Gastrocnemius medialis (tissue), 4 donors: Measurements from ENCODE around the gene MMD2. TPM values are rescaled to one million over a fixed set of nuclear protein-coding genes. Genes with fewer than 3 reads are reported as not detected.

Experiments used
- ATAC-seq, 2 donors: fragments of 150-250 bp; one replicate each; pipeline ENCODE4 v1.9.1; 2016
- DNase-seq, 2 donors: peaks; one replicate each; pipeline ENCODE4 v3.0.0-alpha.2; 2019
- H3K27ac ChIP-seq, 4 donors: fragments of 200-600 bp; sonication (generic); 1 replicate in 1 of 4; 2 replicates in 3 of 4; pipeline ENCODE4 v1.5.1; 2016 to 2018; ENCODE audit warnings: mild to moderate bottlenecking in 2 of 4, moderate library complexity in 1 of 4
- H3K27me3 ChIP-seq, 3 donors: fragments of 200-600 bp; sonication (generic) in 2 of 3; 1 replicate in 1 of 3; 2 replicates in 2 of 3; pipeline versions ENCODE4 v1.5.1 to v1.6.0; 2016 to 2019; ENCODE audit warnings: mild to moderate bottlenecking in 1 of 3, moderate library complexity in 1 of 3
- H3K36me3 ChIP-seq, 2 donors: fragments of 200-600 bp; sonication (generic) in 1 of 2; one replicate each; pipeline ENCODE4 v1.5.1; 2017 to 2018
- H3K4me1 ChIP-seq, 2 donors: fragments of 200-600 bp; sonication (generic) in 1 of 2; one replicate each; pipeline ENCODE4 v1.5.1; 2016 to 2017; ENCODE audit warnings: mild to moderate bottlenecking in 2 of 2
- H3K4me3 ChIP-seq, 4 donors: fragments of 200-600 bp; sonication (generic) in 3 of 4; 1 replicate in 1 of 4; 2 replicates in 3 of 4; pipeline ENCODE4 v1.5.1; 2016 to 2019; ENCODE audit warnings: mild to moderate bottlenecking in 2 of 4
- H3K9me3 ChIP-seq, 3 donors: fragments of 200-600 bp; sonication (generic) in 2 of 3; 1 replicate in 1 of 3; 2 replicates in 2 of 3; pipeline ENCODE4 v1.5.1; 2016 to 2019
- POLR2A ChIP-seq, 2 donors: fragments of 450-650 bp; IDR thresholded peaks; one replicate each; pipeline ENCODE4 v1.6.1; 2017; ENCODE audit warnings: antibody characterized with exemption in 2 of 2, mild to moderate bottlenecking in 2 of 2, moderate library complexity in 2 of 2
- in situ Hi-C, 4 donors: fragments of 200-750 bp; cut with MboI; loops; one replicate each; pipeline versions ENCODE4 v1.15.0 to v1.8.0; 2017; ENCODE audit warnings: low sequenced_read_pairs in 4 of 4
- intact Hi-C: fragments of 100-400 bp; cut with DNase I; formaldehyde crosslinking; loops from one replicate; pipeline ENCODE4 v1.15.1; 2023; ENCODE audit warnings: low total_unique reads
- total RNA-seq, 4 donors: library from RNA; depleted of rRNA; stranded (reverse); fragments of >200 nt; gene quantifications; one replicate each; pipeline versions ENCODE4 v1.1.0 to v1.2.3, GENCODE V29; 2016
- TF ChIP-seq, protein P1 (sequence below), 5 experiments: fragments of 450-650 bp in 3 of 5; fragments of 200-600 bp in 2 of 5; sonication (generic) in 2 of 5; IDR thresholded peaks in 4 of 5; conservative IDR thresholded peaks in 1 of 5; 1 replicate in 4 of 5; 2 replicates in 1 of 5; pipeline ENCODE4 v1.5.1; 2016 to 2019; ENCODE audit warnings: antibody characterized with exemption in 5 of 5, mild to moderate bottlenecking in 3 of 5, moderate library complexity in 3 of 5

The MMD2 gene
- total RNA-seq, 4 donors from 2014 or later = not detected

DNA sequence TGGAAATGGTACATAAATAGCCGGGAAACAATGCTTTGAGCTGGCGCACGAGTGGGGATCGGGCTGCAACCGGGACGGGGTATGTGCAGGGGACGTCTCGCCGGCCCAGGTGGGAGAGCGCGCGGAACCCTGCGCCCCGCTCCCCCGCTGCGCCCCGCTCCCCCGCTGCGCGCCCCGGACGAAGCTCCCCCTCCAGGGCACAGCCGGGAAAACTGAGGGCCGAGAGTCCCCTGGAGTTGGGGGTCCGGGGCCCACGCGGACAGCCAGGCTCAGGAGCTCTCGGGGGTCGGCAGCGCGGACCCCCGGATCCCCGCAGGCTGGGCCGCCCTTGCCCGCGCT lies 76.0 kb downstream of the MMD2 start:
- no peak for ATAC-seq

DNA sequence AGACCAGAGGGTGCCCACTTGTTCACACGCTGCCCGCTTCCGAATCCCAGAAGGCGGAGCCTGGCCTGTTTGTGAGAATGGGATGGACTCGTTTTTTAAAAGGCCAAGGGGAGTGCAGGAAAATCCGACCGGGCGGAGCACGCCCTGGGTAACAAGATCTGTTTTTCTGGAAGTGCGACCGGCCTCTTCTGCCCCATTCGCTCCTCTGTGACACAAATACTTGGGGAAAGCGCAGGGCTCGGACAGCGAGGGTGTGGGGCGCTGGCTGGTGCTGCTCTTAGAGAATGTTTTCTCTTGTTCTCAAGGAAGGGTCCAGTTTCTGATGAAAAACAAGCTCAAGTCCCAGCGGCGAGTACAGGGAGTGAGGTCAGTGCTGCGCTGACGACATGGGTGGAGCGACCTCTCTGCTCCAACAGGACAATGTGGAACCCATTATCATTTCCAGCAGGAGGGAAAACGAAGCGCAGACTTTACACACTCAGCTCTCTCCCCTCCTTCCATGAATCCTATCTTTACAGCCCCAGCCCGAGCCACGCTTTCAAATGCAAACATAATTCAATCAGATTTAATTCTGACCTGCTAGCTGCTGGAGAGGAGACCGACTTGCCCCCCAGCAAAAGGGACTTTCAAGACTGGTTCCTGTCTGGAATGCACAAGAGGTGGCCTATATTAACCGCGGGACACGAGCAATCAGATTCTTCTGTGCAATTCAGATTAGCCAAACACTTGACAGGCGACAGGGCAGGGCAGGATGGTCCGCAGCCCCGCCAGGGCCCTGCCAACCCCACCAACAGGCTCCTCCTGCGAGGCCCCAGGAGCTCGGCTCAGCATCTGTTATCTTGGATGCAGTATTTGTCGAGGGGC lies 76.6 kb downstream of the MMD2 start:
- Histone ChIP-seq H3K4me1 (peaks cover 0 to 4% of the 10 kb centered on the region in 2 donors), H3K4me3 (peak overlapping the region; percentile 51 to 66 (median 53)), H3K9me3 (no peaks in the 10 kb centered on the region), H3K27me3 (peaks cover 0 to 10% (median 4%) of the 10 kb centered on the region in 3 donors), H3K27ac (peak overlapping the region; percentile 69 to 80 (median 74)), H3K36me3 (no peaks in the 10 kb centered on the region)
- DNase-seq (peak; percentile 59), ATAC-seq (peak; percentile 56 to 73)
- intact Hi-C loops = loop anchor here (2.0 to 5.0 kb wide), 2 partner anchors 34 to 240 kb away; no protein-coding TSS in a partner anchor
- TF ChIP-seq, protein P1, sequence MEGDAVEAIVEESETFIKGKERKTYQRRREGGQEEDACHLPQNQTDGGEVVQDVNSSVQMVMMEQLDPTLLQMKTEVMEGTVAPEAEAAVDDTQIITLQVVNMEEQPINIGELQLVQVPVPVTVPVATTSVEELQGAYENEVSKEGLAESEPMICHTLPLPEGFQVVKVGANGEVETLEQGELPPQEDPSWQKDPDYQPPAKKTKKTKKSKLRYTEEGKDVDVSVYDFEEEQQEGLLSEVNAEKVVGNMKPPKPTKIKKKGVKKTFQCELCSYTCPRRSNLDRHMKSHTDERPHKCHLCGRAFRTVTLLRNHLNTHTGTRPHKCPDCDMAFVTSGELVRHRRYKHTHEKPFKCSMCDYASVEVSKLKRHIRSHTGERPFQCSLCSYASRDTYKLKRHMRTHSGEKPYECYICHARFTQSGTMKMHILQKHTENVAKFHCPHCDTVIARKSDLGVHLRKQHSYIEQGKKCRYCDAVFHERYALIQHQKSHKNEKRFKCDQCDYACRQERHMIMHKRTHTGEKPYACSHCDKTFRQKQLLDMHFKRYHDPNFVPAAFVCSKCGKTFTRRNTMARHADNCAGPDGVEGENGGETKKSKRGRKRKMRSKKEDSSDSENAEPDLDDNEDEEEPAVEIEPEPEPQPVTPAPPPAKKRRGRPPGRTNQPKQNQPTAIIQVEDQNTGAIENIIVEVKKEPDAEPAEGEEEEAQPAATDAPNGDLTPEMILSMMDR (IDR thresholded peaks at IDR 0.05 in 4 of 5, conservative IDR thresholded peaks at IDR 0.05 in 1 of 5) = no peak
- peak in 1 of 2 donors; percentile 66 for TF ChIP-seq POLR2A (IDR thresholded peaks at IDR 0.05)
- in situ Hi-C loops = loop anchor here in 1 of 4 donors (10.0 kb wide), 1 partner anchor 88 kb away; no protein-coding TSS in a partner anchor

More for the DNA sequence above, 76.0 kb downstream of the MMD2 start:
- Histone ChIP-seq H3K4me1 (peaks cover 0 to 4% of the 10 kb centered on the region in 2 donors), H3K9me3 (no peaks in the 10 kb centered on the region), H3K36me3 (no peaks in the 10 kb centered on the region), H3K27me3 (peaks cover 0 to 10% (median 4%) of the 10 kb centered on the region in 3 donors), H3K27ac (peak overlapping the region; percentile 69 to 80 (median 74)), H3K4me3 (peak overlapping the region; percentile 51 to 66 (median 53))
- TF ChIP-seq POLR2A (IDR thresholded peaks at IDR 0.05) = no peak
- TF ChIP-seq, protein P1 (IDR thresholded peaks at IDR 0.05 in 4 of 5, conservative IDR thresholded peaks at IDR 0.05 in 1 of 5) = no peak
- no peak for DNase-seq
- in situ Hi-C loops (loop anchor here in 1 of 4 donors (10.0 kb wide), 1 partner anchor 88 kb away; no protein-coding TSS in a partner anchor), intact Hi-C loops (loop anchor here (2.0 to 5.0 kb wide), 2 partner anchors 34 to 241 kb away; no protein-coding TSS in a partner anchor)

- peak overlapping the region in 3 of 4 donors; percentile 41 to 50 (median 46) for H3K27ac ChIP-seq
- ATAC-seq (no peak), DNase-seq (no peak)
- H3K9me3 ChIP-seq = no peaks in the 10 kb centered on the region
- TF ChIP-seq, protein P1 (IDR thresholded peaks at IDR 0.05 in 4 of 5, conservative IDR thresholded peaks at IDR 0.05 in 1 of 5) = no peak
- TF ChIP-seq POLR2A (IDR thresholded peaks at IDR 0.05) = no peak
- intact Hi-C loops (loop anchor here (5.0 kb wide), 1 partner anchor 238 kb away; no protein-coding TSS in a partner anchor), in situ Hi-C loops (loop anchor here in 1 of 4 donors (10.0 kb wide), 1 partner anchor 85 kb away; no protein-coding TSS in a partner anchor)
- H3K27me3 ChIP-seq = peaks cover 0 to 10% (median 4%) of the 10 kb centered on the region in 3 donors
- H3K4me3 ChIP-seq = peak overlapping the region in 2 of 4 donors; percentile 17 to 24
- H3K36me3 ChIP-seq = peaks cover 0 to 4% of the 10 kb centered on the region in 2 donors
- peaks cover 0 to 4% of the 10 kb centered on the region in 2 donors for H3K4me1 ChIP-seq
These were observed 78.8 kb downstream of the MMD2 start for GRCh38 chr7:4880218-4880617.

DNA sequence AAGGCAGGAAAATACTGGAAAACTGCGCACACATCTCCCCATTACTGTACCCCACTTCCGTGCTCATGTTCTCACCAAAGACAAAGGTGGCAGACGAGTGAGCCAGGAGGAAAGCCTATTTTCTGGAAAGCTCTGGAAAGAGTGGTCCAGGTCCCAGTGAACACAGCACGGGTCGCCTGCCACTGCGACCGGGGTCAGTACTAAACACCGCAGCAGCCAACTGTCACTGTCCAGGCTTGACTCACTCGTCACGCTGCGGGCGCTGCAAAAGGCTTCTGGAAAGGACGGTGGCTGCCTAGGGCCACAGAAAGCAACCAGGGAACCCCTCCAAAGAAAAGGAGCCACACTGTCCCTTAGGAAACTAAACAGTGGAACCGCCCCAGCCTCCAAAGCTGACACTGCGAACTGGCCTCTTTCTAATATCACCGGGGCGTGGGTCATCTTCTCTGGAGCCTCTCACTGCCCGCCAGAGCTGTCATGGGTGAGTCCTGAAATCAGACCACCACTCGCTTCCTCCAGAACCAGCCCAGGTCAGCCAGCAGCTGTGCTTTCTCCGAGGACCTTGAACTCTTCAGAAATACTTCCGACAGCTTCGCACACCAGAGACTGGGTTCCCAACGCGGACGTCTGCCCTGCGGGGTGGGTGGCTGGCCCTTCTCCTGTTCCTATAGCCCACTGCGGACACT lies 79.4 kb downstream of the MMD2 start:
- Histone ChIP-seq H3K4me3 (peak overlapping the region; percentile 17 to 44 (median 26)), H3K27ac (peak overlapping the region; percentile 15 to 50 (median 44)), H3K9me3 (no peaks in the 10 kb centered on the region), H3K4me1 (peaks cover 0 to 4% of the 10 kb centered on the region in 2 donors), H3K36me3 (peaks cover 0 to 4% of the 10 kb centered on the region in 2 donors), H3K27me3 (peaks cover 0 to 10% (median 4%) of the 10 kb centered on the region in 3 donors)
- DNase-seq = peak in 1 of 2 donors; percentile 38
- no peak for TF ChIP-seq POLR2A (IDR thresholded peaks at IDR 0.05)
- TF ChIP-seq, protein P1 (IDR thresholded peaks at IDR 0.05 in 4 of 5, conservative IDR thresholded peaks at IDR 0.05 in 1 of 5) = no peak
- intact Hi-C loops = loop anchor here (5.0 kb wide), 1 partner anchor 237 kb away; no protein-coding TSS in a partner anchor
- ATAC-seq = peak; percentile 21 to 40
- in situ Hi-C loops = loop anchor here in 1 of 4 donors (10.0 kb wide), 1 partner anchor 85 kb away; no protein-coding TSS in a partner anchor
